ENCODE data around the gene RELB. TPM values are rescaled to one million over a fixed set of nuclear protein-coding genes. Genes with fewer than 3 reads are reported as not detected.

The RELB gene
- total and polyA plus RNA-seq, 2 of the 4 experiments (the other 2 are of a cell fraction) = 5.0 to 17.2 TPM

- no peak overlapping the region for H3K18ac ChIP-seq (ENCODE audit: low read depth, low read length)
Measured at GRCh38 chr19:44957526-44957925, 43.7 kb upstream of the RELB start.

More at GRCh38 chr19:44957526-44957925, 43.7 kb upstream of the RELB start:
- no peak overlapping the region for H2AK5ac ChIP-seq (ENCODE audit: low read depth, low read length)
- H3K27me3 ChIP-seq (ENCODE audit: control insufficient read depth, insufficient read depth, low read length) = no peaks in the 10 kb centered on the region
- H3K56ac ChIP-seq (ENCODE audit: extremely low read depth, insufficient read depth, low read length) = no peak overlapping the region
- no peak overlapping the region for H4K8ac ChIP-seq (ENCODE audit: low read depth in 2 of 2, low read length in 2 of 2)
- no peak overlapping the region for H2BK5ac ChIP-seq (ENCODE audit: low read depth, low read length, poor library complexity, severe bottlenecking)
- H3K4me1 ChIP-seq (ENCODE audit: control insufficient read depth, insufficient read depth, low read length) = peaks cover 7% of the 10 kb centered on the region
- no peak overlapping the region for H4K5ac ChIP-seq (ENCODE audit: low read depth, low read length)
- H3K9ac ChIP-seq (ENCODE audit: low read depth, low read length) = peak overlapping the region; percentile 23; the same call in 1 of the 2 replicates
- POLR2A ChIA-PET (ENCODE audit: unreplicated experiment) = no interaction called here
- no peak for DNase-seq
- peaks cover 64% of the 10 kb centered on the region for H4K20me1 ChIP-seq (ENCODE audit: insufficient read depth, low read length)
- H3K9me1 ChIP-seq (ENCODE audit: insufficient read depth, low read length) = peaks cover 11% of the 10 kb centered on the region; the same call in 1 of the 2 replicates
- in situ Hi-C loops (cut with MboI; ENCODE audit: low sequenced_read_pairs) = loop anchor here (10.0 kb wide), 1 partner anchor 273 kb away; no protein-coding TSS in a partner anchor
- no peak overlapping the region for H3K4me3 ChIP-seq (ENCODE audit: insufficient read depth, low read depth, low read length)
- H2AFZ ChIP-seq (replicated peaks; ENCODE audit: low read length, poor library complexity) = no peak overlapping the region
- intact Hi-C loops (cut with micrococcal nuclease) = loop anchor here (10.0 kb wide), 1 partner anchor 383 kb away; no protein-coding TSS in a partner anchor
- H2BK15ac ChIP-seq (ENCODE audit: low read depth, low read length) = no peak overlapping the region
- H4K91ac ChIP-seq (ENCODE audit: insufficient read depth, low read depth, low read length) = no peak overlapping the region
- H3K79me1 ChIP-seq (ENCODE audit: low read depth in 1 of 2, low read length in 2 of 2) = peaks cover 12 to 82% of the 10 kb centered on the region in 2 experiments
- BruUV-seq (replicated peaks) = no TSS peak
- TF ChIP-seq CEBPB (IDR thresholded peaks at IDR 0.05; ENCODE audit: low read depth, low read length) = no peak
- TF ChIP-seq RAD21 (IDR thresholded peaks at IDR 0.05; ENCODE audit: low read length) = no peak
- TF ChIP-seq NFE2L2 (IDR thresholded peaks at IDR 0.05; ENCODE audit: low read depth, low read length) = no peak
- no peak for TF ChIP-seq POLR2A (IDR thresholded peaks at IDR 0.05; ENCODE audit: low read depth, low read length)
- TF ChIP-seq ELK1 (IDR thresholded peaks at IDR 0.05; ENCODE audit: borderline replicate concordance, low read depth, low read length) = no peak
- no peak for TF ChIP-seq RCOR1 (IDR thresholded peaks at IDR 0.05; ENCODE audit: insufficient replicate concordance, low read length)
- TF ChIP-seq MXI1 (IDR thresholded peaks at IDR 0.05; ENCODE audit: borderline replicate concordance, low read depth, low read length) = no peak
- no peak for TF ChIP-seq SMC3 (IDR thresholded peaks at IDR 0.05; ENCODE audit: low read depth, low read length)
- TF ChIP-seq MAFK (IDR thresholded peaks at IDR 0.05; ENCODE audit: low read depth, low read length) = no peak
- H3K36me3 ChIP-seq (ENCODE audit: control insufficient read depth, insufficient read depth, low read length) = peaks cover 17% of the 10 kb centered on the region
- dilution Hi-C loops (cut with HindIII; ENCODE audit: low sequenced_read_pairs, unreplicated experiment) = no loop called here
- CTCF ChIA-PET = interaction anchor here (0.6 kb wide), 1 partner anchor 16 kb away, joined by 5 read pairs; no protein-coding TSS in a partner anchor
- H3K4ac ChIP-seq (ENCODE audit: low read depth, low read length) = no peak overlapping the region
- H2BK20ac ChIP-seq (ENCODE audit: low read depth, low read length) = no peak overlapping the region
- 0 out of 2 replicates have a peak overlapping the region, but pooled peaks have one; percentile 17 for H3K23ac ChIP-seq (ENCODE audit: low read depth, low read length)
- no peak overlapping the region for H2AK9ac ChIP-seq (replicated peaks; ENCODE audit: low read depth, low read length, poor library complexity)
- 94% methylated on average over 3 of the region's 7 CpGs; no CpG with 5 or more reads in 1 of the 2 experiments for WGBS, 2 experiments (ENCODE audit: extremely low coverage in 2 of 2, insufficient read length in 1 of 2)
- H3K14ac ChIP-seq (replicated peaks; ENCODE audit: low read depth, low read length) = no peak overlapping the region
- ATAC-seq (ENCODE audit: low read depth) = no peak
- no peaks in the 10 kb centered on the region for H3K9me3 ChIP-seq (ENCODE audit: control insufficient read depth, insufficient read depth, low read length)
- no peak overlapping the region for H2BK120ac ChIP-seq (ENCODE audit: low read depth, low read length)
- peak overlapping the region; percentile 13; the same call in 1 of the 2 replicates for H3K4me2 ChIP-seq (ENCODE audit: low read depth, low read length)
- H3K27ac ChIP-seq (ENCODE audit: insufficient read depth, low read length) = no peak overlapping the region

Measured in IMR-90 (cell line).